ENCODE data around the gene ESR1.
"Not testable (repeated sequence)": the region's sequence is repeated elsewhere in the genome, so short reads cannot be mapped to it uniquely, and the experiment has no call there.

Gene ESR1

GRCh38 chr6:151899796-151900195, 92.3 kb downstream of the ESR1 start:
- DNase-seq, result not testable (repeated sequence)

- no peak for DNase-seq
Measured at GRCh38 chr6:151900256-151900655, 92.8 kb downstream of the ESR1 start.

- DNase-seq, result no peak
Measured at GRCh38 chr6:151901009-151901411, 93.5 kb downstream of the ESR1 start.

GRCh38 chr6:151904631-151905030, 97.1 kb downstream of the ESR1 start:
- DNase-seq, result no peak

GRCh38 chr6:151905072-151905471, 97.6 kb downstream of the ESR1 start:
- no peak for DNase-seq

GRCh38 chr6:151905854-151906253, 98.4 kb downstream of the ESR1 start:
- no peak for DNase-seq

GRCh38 chr6:151911401-151911800, 103.9 kb downstream of the ESR1 start:
- DNase-seq, result no peak

- no peak for DNase-seq
Measured at GRCh38 chr6:151914484-151914883, 107.0 kb downstream of the ESR1 start.

GRCh38 chr6:151916075-151916474, 108.6 kb downstream of the ESR1 start:
- no peak for DNase-seq

GRCh38 chr6:151916680-151917164, 109.2 kb downstream of the ESR1 start:
- no peak for DNase-seq

GRCh38 chr6:151917531-151918329, 110.2 kb downstream of the ESR1 start:
- DNase-seq, result no peak

- DNase-seq, result no peak
Measured at GRCh38 chr6:151940307-151940706, 132.8 kb downstream of the ESR1 start.

GRCh38 chr6:151948002-151948743, 140.7 kb downstream of the ESR1 start:
- DNase-seq, result no peak

- no peak for DNase-seq
Measured at GRCh38 chr6:151958332-151958731, 150.8 kb downstream of the ESR1 start.

GRCh38 chr6:151959086-151959485, 151.6 kb downstream of the ESR1 start:
- no peak for DNase-seq

GRCh38 chr6:151961809-151962208, 154.3 kb downstream of the ESR1 start:
- DNase-seq, result no peak

- DNase-seq, result no peak
Measured at GRCh38 chr6:151962246-151962846, 154.9 kb downstream of the ESR1 start.

- no peak for DNase-seq
Measured at GRCh38 chr6:151963001-151963400, 155.5 kb downstream of the ESR1 start.

- DNase-seq, result not testable (repeated sequence)
Measured at GRCh38 chr6:151964412-151964811, 156.9 kb downstream of the ESR1 start.

- DNase-seq, result no peak
Measured at GRCh38 chr6:151974061-151974617, 166.7 kb downstream of the ESR1 start.

- no peak for DNase-seq
Measured at GRCh38 chr6:151975795-151976194, 168.3 kb downstream of the ESR1 start.

GRCh38 chr6:151988199-151988598, 180.7 kb downstream of the ESR1 start:
- not testable (repeated sequence) for DNase-seq

GRCh38 chr6:151992091-151992490, 184.6 kb downstream of the ESR1 start:
- DNase-seq, result no peak
